Measurements from ENCODE around the gene ARHGEF39. TPM values are rescaled to one million over a fixed set of nuclear protein-coding genes. Genes with fewer than 3 reads are reported as not detected.
A peak's percentile ranks its signal among the peaks of the same experiment; 100 is the strongest.
"Not testable (repeated sequence)": the region's sequence is repeated elsewhere in the genome, so short reads cannot be mapped to it uniquely, and the experiment has no call there.

ARHGEF39 gene
- total RNA-seq, 1 experiment from 2014 or later = 7.5 TPM

DNA sequence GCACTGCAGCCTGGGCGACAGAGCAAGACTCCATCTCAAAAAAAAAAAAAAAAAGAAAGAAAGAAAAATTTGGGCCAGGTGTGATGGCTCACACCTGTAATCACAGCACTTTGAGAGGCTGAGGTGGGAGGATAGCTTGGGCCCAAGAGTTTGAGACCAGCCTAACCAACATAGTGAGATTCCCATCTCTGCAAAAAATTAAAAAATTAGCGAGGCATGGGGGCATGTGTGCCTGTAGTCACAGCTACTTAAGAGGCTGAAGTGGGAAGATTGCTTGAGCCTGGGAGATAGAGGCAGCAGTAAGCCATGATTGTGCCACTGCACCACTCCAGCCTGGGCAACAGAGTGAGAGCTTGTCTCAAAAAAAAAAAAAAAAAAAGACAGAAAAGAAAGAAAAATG, 11.4 kb downstream of the ARHGEF39 start:
- no peak for DNase-seq (ENCODE audit: extremely low read depth, low read depth)

DNA sequence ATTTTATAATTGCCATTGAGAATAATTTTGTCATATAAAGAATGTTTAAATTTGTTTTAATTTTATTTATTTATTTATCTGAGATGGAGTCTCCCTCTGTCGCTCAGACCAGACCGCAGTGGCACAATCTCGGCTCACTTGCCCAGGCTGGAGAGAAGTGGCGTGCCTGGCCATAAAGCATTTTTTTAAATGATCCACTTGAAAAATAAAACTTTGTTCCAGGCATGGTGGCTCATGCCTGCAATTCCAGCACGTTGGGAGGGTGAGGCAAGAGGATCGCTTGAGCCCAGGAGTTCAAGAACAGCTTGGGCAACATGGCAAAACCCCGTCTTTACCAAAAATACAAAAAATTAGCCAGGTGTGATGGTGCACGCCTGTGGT, 12.2 kb downstream of the ARHGEF39 start:
- no peak for DNase-seq (ENCODE audit: extremely low read depth, low read depth)

DNA sequence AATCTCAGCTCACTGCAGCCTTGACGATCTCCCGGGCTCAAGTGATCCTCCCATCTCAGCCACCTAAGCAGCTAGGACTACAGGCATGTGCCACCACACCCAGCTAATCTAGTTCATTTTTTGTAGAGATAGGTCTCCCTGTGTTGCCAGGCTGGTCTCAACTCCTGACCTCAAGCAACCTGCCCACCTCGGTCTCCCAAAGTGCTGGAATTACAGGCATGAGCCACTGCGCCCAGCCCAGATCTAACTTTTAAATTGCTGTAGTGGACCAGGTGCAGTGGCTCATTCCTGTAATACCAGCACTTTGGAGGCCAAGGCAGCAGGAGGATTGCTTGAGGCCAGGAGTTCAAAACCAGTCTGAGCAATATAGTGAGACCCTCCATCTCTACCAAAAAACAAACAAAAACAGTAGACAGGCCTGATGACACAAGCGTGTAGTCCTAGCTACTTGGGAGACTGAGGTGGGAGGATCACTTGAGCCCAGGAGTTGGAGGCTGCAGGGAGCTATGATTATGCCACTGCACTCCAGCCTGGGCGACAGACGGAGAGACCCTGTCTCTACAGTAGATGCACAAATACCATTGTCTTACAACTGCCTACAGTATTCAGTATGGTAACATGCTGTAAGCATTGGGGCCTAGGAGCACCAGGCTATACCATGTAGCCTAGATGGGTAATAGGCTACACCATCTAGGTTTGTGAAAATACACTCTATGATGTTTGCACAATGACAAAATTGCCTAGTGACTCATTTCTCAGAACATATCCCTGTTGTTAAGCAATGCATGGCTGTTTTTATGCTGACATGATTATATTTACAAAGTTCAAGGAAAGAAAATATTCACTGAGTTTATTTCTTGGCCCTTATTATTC, 12.8 kb downstream of the ARHGEF39 start:
- no peak for DNase-seq (ENCODE audit: extremely low read depth, low read depth)

DNA sequence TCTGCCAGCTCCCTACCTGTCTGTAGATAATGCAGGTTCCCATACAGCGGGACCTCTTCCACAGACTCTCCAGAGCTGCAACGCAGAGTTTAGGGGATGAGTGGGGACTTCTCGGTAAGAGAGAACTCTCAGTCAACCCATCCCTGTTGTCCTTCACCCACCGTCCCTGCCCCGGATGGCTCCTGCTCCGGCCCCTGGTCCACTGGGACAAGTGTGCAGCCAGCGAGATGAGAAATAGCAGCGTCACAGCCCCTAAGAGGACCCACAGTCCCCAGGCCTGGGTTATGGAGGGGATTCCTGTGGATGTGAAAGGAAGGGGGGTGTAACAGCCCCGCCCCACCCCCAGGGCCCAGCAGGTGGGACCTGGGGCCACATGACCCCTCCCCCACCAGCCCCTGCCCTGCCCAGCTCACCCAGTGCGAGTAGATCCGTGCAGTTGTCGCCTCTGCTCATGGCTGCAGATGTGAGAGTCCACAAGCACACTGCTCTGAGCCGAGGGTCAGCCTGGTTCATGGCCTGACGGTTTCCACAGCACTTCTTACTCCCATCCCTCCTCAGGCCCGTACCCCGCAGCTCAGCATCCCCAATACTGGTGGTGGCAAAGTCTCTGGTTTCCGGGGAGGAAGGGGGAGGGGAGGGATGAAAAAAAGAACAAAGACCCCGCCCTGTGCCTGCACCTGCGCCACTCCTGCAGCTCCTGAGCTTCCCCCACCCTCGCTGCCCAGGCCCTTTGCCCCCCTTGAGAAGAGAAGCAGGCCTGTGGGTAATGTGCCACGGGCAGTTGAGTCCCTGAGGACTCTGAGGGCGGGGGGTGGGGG, 14.4 kb downstream of the ARHGEF39 start, which contains the start of gene SIT1:
TSS of gene SIT1 (minus strand) at position 591 of the 818 bp plus-strand sequence. CDS start at position 513, 78 bp downstream.
- DNase-seq (ENCODE audit: extremely low read depth, low read depth) = no peak

DNA sequence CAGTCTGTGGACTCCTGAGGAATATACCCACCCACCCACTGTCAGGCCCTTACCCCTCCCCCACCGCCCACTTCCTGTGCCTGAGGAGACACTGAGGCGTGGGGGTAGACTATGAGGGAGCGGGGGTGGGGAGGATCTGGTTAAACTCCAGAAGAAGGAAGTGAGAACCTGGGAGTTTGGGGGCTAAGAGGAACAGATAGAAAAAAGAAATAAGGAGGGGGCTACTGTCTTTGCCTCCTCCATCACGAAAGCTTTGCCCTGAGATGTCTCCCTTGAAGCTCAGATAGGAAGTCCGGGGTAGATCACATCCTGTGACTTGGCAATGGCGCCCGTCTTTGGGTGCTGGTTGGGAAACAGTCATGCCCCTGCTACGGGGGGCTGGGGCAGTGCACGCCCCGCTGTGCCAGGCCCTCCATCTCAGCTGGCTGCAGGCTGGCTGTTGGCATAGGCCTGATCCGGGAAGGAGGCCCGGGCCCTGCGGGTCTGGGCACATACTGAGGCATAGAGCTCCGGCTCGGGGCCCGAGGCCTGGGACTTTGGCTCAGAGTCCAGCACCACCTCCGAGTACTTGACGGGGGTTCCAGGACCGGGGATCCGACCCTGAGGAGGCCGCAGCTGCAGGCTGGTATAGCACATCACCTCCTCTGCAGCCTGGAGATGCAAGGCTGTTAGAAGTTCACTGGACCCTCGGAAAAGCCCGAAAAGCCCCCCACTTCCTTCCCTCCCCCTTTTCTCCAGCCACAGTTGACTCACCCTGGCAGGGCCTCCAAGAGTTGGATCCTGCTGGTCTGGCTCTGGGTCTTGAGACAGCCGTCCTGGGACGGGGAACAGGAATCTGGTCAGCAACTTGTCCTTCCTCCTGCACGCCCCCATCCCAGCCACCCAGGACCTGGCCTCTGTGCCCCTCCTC, 15.3 kb downstream of the ARHGEF39 start:
- DNase-seq (ENCODE audit: extremely low read depth, low read depth) = no peak

DNA sequence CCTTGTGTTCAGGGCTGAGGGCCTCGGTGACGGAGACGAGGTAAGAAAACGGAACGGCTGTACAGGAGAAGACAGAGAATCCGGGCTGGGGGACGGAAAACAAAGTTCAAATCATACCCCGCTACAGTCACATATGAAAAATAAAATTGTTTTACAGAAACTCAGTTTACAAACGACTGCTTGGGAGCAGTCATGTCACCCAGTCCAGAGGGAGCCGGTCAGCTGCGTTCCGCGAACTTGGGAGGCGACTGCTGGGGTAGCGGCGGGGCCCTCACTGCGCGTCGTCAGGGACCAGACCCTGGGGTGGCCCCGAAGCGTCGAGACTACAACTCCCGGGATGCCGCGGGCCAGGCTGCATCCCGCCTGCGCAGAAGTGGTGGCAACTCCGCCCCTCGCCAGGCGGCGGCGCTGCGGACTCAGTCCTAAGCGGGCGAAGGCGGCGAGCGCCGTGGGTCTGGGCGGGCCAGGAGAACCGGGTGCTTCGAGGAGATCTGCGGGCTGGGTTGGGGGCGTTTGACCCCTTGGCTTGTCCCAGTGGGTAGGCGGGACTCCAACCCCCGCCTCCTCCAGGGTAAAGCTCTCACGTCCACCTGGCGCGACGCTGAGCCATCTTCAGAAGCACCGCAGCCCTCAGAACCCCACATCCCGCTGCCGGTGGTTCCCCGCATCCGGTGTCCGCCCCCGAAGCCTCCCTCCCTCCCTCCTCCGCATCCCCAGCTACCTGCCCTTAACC, 18.3 kb downstream of the ARHGEF39 start:
- peak; percentile 77 for DNase-seq (ENCODE audit: extremely low read depth, low read depth)

DNA sequence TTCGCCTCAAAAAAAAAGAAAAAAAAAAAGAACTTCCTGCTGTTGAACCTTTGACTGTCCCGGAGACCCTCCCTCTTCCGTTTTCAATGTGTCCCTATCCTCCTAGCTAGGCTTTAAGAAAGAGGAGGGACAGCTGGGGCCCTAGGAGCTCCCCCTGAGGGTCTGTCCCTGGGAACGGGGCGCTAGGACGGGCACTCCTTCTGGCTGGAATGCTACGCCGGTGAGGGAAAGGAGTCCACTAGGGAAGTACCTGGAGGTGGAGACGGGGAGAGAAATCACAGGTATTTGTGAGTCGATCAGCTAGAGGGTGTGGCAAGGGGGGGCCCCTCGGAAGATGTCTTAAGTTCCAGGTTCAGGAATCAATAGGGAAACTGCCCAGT, 18.9 kb downstream of the ARHGEF39 start:
- DNase-seq (ENCODE audit: extremely low read depth, low read depth) = no peak

DNA sequence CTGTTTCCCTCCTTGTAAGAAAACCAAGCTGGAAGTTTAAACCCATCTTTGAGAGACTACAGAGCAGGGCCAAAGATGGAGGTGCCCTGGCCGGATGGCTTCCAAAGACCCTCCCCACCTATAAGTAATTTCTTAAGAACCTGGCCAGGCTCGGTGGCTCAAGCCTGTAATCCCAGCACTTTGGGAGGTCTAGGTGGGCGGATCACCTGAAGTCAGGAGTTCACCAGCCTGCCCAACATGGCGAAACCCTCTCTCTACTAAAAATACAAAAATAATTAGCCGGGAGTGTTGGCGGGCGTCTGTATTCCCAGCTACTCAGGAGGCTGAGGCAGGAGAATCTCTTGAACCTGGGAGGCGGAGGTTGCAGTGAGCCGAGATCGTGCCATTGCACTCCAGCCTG, 19.3 kb downstream of the ARHGEF39 start:
- DNase-seq (ENCODE audit: extremely low read depth, low read depth) = not testable (repeated sequence)

DNA sequence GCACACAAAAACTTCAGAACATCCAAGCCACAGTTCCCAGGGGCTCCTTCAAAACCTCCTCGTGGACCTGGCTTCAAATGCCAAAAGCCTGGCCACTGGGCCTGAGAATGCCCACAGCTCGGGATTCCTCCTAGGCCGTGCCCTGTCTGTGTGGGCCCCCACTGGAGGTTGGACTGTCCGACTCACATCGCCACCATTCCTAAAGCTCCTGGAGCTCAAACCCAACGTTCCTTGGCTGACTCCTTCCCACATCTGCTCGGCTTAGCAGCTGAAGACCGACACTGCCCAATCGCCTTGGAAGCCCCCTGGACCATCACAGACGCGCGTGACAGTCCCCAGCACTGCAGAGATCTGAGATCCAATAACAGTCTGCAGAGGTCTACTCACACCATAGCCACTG, 21.9 kb downstream of the ARHGEF39 start:
- no peak for DNase-seq (ENCODE audit: extremely low read depth, low read depth)

DNA sequence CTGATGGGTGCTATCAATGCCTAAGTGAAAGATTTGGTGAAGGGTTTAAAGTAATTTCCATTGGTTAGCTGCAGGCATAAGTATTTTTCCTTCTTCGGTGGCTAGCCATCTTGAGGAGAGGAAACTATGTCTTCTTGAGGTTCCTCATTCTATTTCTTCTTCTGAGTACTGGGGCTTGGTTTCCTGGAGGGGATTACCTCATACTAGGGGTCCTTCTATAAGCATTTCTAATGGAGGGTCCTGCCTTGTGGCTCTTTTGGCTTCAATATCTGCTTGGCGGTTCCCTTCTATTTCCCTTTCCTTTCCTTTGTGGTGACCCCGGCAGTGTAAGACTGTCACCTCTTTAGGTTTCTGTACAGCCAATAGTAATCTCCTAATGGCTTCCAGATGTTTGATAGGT, 23.5 kb downstream of the ARHGEF39 start:
- not testable (repeated sequence) for DNase-seq (ENCODE audit: extremely low read depth, low read depth)

DNA sequence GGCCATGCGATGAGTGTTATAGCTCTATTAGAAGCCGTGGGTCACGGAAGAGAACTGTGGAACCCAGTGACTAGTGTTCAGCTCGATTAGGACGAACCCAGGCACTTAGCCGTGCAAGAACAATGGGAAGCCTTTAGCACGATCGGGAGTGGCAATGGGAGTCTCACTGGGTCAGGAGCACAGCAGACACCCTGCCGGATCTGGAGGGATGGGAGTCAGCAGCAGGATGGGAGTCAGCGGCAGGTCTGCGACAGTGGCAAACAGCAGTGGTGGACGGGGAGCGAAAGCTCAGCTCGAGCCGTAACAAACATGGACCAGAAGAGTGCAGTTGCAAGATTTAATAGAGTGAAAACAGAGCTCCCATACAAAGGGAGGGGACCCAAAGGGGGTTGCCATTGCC, 24.6 kb downstream of the ARHGEF39 start:
- DNase-seq (ENCODE audit: extremely low read depth, low read depth) = not testable (repeated sequence)

DNA sequence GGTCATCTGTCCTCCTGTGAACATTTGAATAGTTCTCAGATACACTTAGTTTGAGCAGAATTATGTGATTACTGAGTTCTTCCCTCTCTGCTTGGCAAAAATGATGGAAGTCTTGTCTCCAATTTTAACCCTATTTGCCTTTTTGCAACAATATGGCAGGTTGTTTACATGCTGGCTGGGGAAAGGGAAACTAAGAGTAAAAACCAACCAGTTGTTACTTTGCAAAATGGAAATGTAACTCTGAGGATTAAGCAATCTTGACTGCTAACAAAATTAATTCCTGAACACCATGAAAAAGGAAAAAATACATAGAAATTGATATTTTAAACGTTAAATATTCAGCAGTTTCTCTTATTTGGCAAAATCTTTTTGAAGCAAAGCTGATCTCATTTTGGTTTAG, 25.4 kb downstream of the ARHGEF39 start:
- DNase-seq (ENCODE audit: extremely low read depth, low read depth) = no peak

DNA sequence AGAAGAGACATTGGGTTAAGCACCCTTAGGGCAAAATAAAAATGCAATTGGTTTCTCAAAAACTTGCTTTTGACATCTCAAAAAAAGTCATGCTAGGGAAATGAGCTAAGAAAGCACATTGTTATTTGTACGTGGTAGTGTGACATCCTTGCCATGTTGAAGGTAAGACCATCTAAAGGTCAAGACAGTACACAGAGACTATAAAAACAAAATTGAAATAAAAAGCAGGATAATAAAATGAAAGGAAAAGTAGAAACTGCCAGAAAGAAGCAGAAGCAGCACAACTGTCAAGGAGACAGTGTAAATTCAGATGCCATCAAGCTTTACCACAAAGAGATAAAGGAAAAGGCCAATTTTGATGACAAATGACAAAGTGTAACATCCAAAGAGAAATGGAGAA, 25.8 kb downstream of the ARHGEF39 start:
- not testable (repeated sequence) for DNase-seq (ENCODE audit: extremely low read depth, low read depth)

DNA sequence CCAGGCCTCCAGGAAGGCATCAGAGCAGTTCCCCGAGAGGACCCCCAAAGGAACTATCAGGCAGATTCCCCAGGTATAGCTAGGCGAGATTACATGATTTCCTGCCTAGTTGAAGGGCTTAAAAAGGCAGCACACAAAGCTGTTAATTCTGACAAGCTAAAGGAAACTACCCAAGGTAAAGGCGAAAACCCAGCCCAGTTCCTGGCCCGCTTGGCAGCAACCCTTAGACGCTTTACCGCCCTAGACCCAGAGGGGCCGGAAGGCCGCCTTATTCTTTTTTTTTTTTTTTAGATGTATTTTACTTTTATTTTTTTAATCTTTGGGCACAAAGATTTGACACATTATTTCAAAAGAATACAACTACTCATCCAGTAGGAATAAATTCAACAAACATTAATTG, 26.2 kb downstream of the ARHGEF39 start:
- not testable (repeated sequence) for DNase-seq (ENCODE audit: extremely low read depth, low read depth)

DNA sequence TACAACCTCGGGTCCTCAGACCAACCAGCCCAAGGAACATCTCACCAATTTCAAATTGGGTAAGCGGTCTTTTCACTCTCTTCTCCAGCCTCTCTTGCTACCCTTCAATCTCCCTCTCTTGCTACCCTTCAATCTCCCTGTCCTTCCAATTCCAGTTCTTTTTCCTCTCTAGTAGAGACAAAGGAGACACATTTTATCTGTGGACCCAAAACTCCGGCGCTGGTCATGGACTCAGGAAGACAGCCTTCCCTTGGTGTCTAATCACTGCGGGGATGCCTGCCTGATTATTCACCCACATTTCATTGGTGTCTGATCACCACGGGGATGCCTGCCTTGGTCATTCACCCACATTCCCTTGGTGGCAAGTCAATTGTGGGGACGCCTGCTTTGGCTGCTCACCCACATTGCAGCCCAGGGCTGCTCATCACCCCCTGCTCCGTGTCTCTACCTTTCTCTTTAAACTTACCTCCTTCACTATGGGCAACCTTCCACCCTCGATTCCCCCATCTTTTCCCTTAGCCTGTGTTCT, 27.5 kb downstream of the ARHGEF39 start:
- not testable (repeated sequence) for DNase-seq (ENCODE audit: extremely low read depth, low read depth)

DNA sequence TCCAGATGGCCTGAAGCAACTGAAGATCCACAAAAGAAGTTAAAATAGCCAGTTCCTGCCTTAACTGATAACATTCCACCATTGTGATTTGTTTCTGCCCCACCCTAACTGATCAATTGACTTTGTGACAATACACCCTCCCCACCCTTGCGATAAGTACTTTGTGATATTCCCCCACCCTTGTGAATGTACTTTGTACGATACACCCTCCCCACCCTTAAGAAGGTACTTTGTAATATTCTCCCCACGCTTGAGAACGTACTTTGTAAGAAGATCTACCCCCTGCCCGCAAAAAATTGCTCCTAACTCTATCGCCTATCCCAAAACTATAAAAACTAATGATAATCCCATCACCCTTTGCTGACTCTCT, 28.1 kb downstream of the ARHGEF39 start:
- DNase-seq (ENCODE audit: extremely low read depth, low read depth) = not testable (repeated sequence)

DNA sequence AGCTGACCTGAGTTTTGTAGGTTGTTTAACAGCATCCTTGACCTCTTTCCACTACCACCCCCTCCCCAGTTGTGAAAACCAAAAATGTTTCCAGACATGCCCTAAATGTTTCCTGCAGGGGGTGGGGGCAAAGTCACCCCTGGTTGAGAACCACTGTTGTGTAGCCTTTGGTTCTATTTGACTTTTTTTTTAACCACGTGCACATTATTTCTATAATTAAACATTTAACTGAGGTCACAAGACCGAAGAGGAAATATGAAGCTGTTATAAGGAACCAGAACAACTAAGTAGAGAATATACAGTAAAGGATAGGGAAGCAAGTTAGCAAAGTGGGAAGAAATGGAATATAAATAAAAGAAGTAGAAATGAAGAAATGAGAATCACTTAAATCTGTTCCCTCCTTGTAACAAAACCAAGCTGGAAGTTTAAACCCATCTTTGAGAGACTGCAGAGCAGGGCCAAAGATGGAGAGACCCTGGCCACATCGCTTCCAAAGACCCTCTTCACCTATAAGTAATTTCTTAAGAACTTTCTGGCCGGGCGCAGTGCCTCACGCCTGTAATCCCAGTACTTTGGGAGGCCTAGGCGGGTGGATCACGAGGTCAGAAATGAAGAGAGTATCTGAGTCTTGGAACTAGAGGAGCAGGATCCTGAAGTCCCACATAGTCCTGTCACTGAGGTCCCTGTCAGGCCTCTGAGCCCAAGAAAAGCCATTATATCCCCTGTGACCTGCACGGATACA, 28.7 kb downstream of the ARHGEF39 start:
- DNase-seq (ENCODE audit: extremely low read depth, low read depth) = no peak

DNA sequence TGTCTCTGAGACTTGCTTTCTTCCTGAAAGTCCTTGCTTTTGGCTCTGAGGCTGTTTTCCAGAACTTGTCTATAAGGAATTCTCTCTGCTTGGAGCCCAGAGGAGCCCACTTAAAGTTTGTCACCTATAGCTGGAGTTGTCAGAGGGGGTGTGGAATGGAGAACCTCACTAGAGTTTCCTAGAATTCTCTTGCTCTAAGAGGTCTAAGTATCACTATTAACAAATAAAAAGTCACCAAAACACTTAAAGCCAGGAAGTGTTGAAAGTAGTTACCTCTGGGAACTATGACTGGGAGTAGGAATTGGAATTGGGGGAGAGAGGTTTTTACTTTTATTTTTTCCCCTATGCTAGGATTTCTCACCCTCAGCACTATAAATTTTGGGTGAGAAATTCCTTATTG, 29.3 kb downstream of the ARHGEF39 start:
- no peak for DNase-seq (ENCODE audit: extremely low read depth, low read depth)

DNA sequence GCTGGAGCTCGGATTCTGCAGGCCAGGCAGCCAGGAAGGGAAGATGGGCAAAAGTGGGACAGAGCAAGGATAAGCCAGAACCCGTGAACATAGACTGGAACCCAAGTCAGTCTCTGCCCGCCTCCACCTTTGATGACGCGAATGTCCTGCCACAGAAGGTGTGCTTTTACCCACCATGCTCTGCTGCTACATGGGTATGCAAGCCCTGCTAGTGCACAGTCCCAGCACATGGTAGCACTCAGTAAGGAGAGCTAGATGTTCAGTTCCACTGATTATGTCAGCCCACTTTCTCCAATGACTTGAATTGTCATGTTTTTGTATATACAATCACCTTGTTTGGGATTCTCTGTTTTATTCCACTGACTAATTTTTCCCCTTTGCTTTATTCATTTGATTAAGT, 35.4 kb downstream of the ARHGEF39 start:
- no peak for DNase-seq (ENCODE audit: extremely low read depth, low read depth)
